GM19324 (cell line): Measurements from ENCODE around the gene GRID1.

Experiments
- ATAC-seq: cut with Tn5 transposase; IDR thresholded peaks from one replicate; pipeline ENCODE4 v1.9.1; 2021; ENCODE audit warnings: mild to moderate bottlenecking, moderate library complexity; ENCODE audit not compliant: unreplicated experiment, low FRiP score

GRID1 gene

GRCh38 chr10:85622425-85622824 is 744.2 kb downstream of the GRID1 start:
- ATAC-seq, result no peak

- no peak for ATAC-seq
Measured at GRCh38 chr10:85621562-85621961, 745.0 kb downstream of the GRID1 start.

GRCh38 chr10:85620807-85621206 is 745.8 kb downstream of the GRID1 start:
- ATAC-seq, result no peak

- no peak for ATAC-seq
Measured at GRCh38 chr10:85619832-85620231, 746.8 kb downstream of the GRID1 start.

- no peak for ATAC-seq
Measured at GRCh38 chr10:85618841-85619240, 747.8 kb downstream of the GRID1 start.

- ATAC-seq, result no peak
Measured at GRCh38 chr10:85617751-85618546, 748.6 kb downstream of the GRID1 start.

- ATAC-seq, result no peak
Measured at GRCh38 chr10:85615556-85615955, 751.0 kb downstream of the GRID1 start.

GRCh38 chr10:85614981-85615380 is 751.6 kb downstream of the GRID1 start:
- ATAC-seq, result no peak

- no peak for ATAC-seq
Measured at GRCh38 chr10:85614566-85614965, 752.0 kb downstream of the GRID1 start.

- no peak for ATAC-seq
Measured at GRCh38 chr10:85613391-85613790, 753.2 kb downstream of the GRID1 start.

- peak; percentile 35 for ATAC-seq
Measured at GRCh38 chr10:85612833-85613232, 753.8 kb downstream of the GRID1 start.

GRCh38 chr10:85612378-85612775 is 754.2 kb downstream of the GRID1 start:
- peak; percentile 92 for ATAC-seq

- no peak for ATAC-seq
Measured at GRCh38 chr10:85611746-85612377, 754.7 kb downstream of the GRID1 start.

GRCh38 chr10:85611093-85611740 is 755.4 kb downstream of the GRID1 start:
- no peak for ATAC-seq

- no peak for ATAC-seq
Measured at GRCh38 chr10:85610381-85611092, 756.1 kb downstream of the GRID1 start.

GRCh38 chr10:85609509-85609908 is 757.1 kb downstream of the GRID1 start:
- ATAC-seq, result no peak

GRCh38 chr10:85608706-85609105 is 757.9 kb downstream of the GRID1 start:
- ATAC-seq, result no peak

- no peak for ATAC-seq
Measured at GRCh38 chr10:85607043-85607695, 759.4 kb downstream of the GRID1 start.

- no peak for ATAC-seq
Measured at GRCh38 chr10:85606401-85606800, 760.2 kb downstream of the GRID1 start.

GRCh38 chr10:85604884-85605283 is 761.7 kb downstream of the GRID1 start:
- no peak for ATAC-seq
